Measurements from ENCODE around the gene MYO5C.
"Not testable (repeated sequence)": the region's sequence is repeated elsewhere in the genome, so short reads cannot be mapped to it uniquely, and the experiment has no call there.

Gene MYO5C

DNA sequence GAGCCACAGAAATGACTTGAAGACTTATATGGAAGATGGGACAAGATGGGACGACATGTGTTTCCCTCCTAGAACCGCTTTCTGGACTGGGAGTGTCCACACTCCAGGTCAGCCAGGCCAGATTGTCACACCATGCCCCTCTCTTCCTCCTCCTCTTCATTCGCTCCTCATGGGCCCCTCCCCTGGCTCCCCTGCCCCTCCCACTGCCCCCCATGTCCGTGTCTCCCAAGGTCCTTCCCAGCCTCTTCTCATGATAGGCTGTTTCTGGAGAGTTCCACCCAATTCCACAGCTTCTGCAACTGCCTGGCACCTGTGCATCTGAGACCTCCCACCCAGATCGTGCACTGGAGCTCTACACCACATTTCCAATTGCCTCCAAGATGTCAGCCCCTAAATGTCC, 6.6 kb downstream of the MYO5C start:
- Histone ChIP-seq H3K4me1 (ENCODE audit: control insufficient read depth in 1 of 2, insufficient read depth in 1 of 2, low read depth in 1 of 2, low read length in 1 of 2) (peaks cover 0 to 6% of the 10 kb centered on the region in 2 experiments), H3K36me3 (no peaks in the 10 kb centered on the region), H3K4me3 (ENCODE audit: low read depth in 1 of 2, low read length in 1 of 2) (no peak overlapping the region), H3K9me3 (no peaks in the 10 kb centered on the region), H3K27ac (no peak overlapping the region), H3K27me3 (peaks cover 24% of the 10 kb centered on the region)
- TF ChIP-seq, protein P1, sequence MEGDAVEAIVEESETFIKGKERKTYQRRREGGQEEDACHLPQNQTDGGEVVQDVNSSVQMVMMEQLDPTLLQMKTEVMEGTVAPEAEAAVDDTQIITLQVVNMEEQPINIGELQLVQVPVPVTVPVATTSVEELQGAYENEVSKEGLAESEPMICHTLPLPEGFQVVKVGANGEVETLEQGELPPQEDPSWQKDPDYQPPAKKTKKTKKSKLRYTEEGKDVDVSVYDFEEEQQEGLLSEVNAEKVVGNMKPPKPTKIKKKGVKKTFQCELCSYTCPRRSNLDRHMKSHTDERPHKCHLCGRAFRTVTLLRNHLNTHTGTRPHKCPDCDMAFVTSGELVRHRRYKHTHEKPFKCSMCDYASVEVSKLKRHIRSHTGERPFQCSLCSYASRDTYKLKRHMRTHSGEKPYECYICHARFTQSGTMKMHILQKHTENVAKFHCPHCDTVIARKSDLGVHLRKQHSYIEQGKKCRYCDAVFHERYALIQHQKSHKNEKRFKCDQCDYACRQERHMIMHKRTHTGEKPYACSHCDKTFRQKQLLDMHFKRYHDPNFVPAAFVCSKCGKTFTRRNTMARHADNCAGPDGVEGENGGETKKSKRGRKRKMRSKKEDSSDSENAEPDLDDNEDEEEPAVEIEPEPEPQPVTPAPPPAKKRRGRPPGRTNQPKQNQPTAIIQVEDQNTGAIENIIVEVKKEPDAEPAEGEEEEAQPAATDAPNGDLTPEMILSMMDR (IDR thresholded peaks at IDR 0.05) = no peak

DNA sequence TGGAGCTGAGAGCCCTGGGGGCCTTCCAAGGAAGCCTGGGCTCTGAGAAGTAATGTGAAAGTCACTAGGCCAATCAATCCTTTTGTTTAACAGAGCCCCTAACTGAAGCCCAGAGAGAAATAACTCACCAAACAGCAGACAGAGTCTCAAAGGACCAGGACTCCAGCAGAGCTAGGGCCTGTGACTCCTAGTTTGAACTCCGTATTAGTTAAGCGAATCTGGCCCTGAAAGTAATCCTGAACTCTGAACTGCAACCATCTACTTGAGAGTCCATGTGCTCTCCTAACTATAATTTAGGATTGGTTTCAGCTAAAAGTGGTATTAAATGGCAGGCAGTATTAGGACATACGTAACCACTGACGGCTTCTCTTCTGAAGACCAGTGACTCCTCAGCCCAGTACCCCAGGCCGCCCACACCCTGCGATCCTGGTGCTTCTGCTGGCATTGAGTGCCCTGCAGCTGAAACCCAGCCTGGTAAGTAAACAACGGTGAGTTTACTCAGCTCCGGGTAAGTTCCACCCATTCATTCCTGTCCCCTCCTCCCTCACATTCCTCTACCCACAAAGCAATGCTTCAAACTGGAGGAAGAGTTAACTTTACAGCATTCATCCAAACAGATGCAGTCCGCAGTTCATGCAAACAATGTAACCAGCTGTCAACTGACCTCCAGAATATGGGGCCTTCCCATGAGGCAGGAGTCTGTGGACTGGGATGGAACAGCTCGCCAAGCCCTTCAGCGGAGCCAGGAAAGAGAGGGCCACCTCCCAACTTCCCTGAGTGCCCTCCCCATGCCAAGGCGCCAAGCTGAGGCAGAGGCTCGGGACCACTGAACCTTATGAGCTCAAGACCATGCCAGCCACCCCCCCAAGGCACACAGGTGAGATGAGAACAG, 7.3 kb downstream of the MYO5C start:
- peaks cover 17% of the 10 kb centered on the region for H3K27me3 ChIP-seq
- TF ChIP-seq, protein P1 (IDR thresholded peaks at IDR 0.05) = no peak
- H3K27ac ChIP-seq = no peak overlapping the region
- H3K4me1 ChIP-seq (ENCODE audit: control insufficient read depth in 1 of 2, insufficient read depth in 1 of 2, low read depth in 1 of 2, low read length in 1 of 2) = peaks cover 0 to under 1% of the 10 kb centered on the region in 2 experiments
- no peaks in the 10 kb centered on the region for H3K36me3 ChIP-seq
- no peak overlapping the region for H3K4me3 ChIP-seq (ENCODE audit: low read depth in 1 of 2, low read length in 1 of 2)
- no peaks in the 10 kb centered on the region for H3K9me3 ChIP-seq

DNA sequence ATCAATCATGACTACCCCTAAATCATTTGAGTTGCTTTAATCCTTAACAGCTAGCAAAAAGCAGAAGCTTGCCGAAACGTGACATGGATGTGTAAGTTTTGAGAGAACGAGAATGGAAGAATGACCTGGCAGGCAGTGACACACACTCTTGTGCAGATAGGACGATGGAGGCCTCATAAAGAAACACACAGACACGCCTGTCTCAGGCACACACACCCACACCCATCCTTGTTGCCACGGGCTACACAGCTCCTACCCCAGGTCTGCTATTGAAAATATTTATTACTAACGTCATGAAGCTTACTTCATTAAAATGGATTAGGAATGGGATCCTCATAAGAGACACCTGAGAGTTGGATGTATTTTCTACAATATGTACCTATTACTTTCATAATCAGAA, 8.5 kb downstream of the MYO5C start:
- TF ChIP-seq, protein P1 (IDR thresholded peaks at IDR 0.05) = no peak
- H3K9me3 ChIP-seq = no peaks in the 10 kb centered on the region
- no peak overlapping the region for H3K27ac ChIP-seq
- H3K4me1 ChIP-seq (ENCODE audit: control insufficient read depth in 1 of 2, insufficient read depth in 1 of 2, low read depth in 1 of 2, low read length in 1 of 2) = no peaks in the 10 kb centered on the region
- H3K4me3 ChIP-seq (ENCODE audit: low read depth in 1 of 2, low read length in 1 of 2) = no peak overlapping the region
- no peaks in the 10 kb centered on the region for H3K36me3 ChIP-seq
- H3K27me3 ChIP-seq = peaks cover 6% of the 10 kb centered on the region

DNA sequence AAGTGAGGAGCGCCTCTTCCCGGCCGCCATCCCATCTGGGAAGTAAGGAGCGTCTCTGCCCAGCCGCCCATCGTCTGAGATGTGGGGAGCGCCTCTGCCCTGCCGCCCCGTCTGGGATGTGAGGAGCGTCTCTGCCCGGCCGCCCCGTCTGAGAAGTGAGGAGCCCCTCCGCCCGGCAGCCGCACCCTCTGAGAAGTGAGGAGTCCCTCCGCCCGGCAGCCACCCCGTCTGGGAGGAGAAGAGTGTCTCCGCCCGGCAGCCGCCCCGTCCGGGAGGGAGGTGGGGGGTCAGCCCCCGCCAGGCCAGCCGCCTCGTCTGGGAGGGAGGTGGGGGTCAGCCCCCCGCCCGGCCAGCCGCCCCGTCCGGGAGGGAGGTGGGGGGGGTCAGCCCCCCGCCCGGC, 9.7 kb downstream of the MYO5C start:
- H3K27me3 ChIP-seq; H3K4me3 ChIP-seq (ENCODE audit: low read depth in 1 of 2, low read length in 1 of 2); H3K36me3 ChIP-seq; H3K4me1 ChIP-seq (ENCODE audit: control insufficient read depth in 1 of 2, insufficient read depth in 1 of 2, low read depth in 1 of 2, low read length in 1 of 2); H3K27ac ChIP-seq; H3K9me3 ChIP-seq: not testable (repeated sequence)

DNA sequence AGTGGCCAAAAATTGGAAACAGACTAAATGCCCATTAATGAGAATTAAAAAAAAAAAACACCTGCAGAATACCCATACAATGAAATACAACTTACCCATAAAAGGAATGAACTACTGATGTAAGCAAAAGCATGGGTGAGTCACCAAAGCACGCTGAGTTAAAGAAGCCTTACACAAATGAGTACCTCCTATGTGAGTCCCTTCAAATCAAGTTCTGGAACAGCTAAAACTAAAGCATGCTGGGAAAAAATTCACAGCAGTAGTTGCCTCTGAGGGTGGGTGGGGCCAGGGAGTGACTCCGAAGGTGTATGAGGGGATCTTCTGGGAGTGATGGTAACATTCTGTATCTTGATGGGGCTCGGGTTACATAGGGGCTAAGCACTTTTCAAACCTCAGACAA, 11.4 kb downstream of the MYO5C start:
- TF ChIP-seq, protein P1 (IDR thresholded peaks at IDR 0.05) = no peak
- no peaks in the 10 kb centered on the region for H3K36me3 ChIP-seq
- H3K27me3 ChIP-seq = no peaks in the 10 kb centered on the region
- H3K27ac ChIP-seq = no peak overlapping the region
- H3K4me3 ChIP-seq (ENCODE audit: low read depth in 1 of 2, low read length in 1 of 2) = no peak overlapping the region
- no peaks in the 10 kb centered on the region for H3K4me1 ChIP-seq (ENCODE audit: control insufficient read depth in 1 of 2, insufficient read depth in 1 of 2, low read depth in 1 of 2, low read length in 1 of 2)
- no peaks in the 10 kb centered on the region for H3K9me3 ChIP-seq

DNA sequence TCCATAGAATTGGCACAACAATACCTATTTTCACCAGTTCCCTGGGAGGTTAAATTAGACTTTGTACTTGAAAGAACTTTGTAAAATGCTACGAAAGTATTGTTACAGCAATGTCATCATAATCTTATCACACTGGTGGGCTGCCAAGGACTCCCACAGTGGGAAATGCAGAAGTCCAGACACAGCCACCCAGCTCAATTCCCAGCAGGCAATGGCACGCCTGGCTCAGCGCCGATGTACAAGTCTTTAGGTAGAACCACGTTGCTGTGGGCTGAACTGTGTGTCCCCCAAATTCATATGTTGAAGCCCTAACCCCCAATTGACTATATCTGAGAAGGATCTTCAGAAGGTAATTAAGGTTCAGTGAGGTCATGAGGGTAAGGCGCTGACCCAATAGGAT, 12.3 kb downstream of the MYO5C start:
- TF ChIP-seq, protein P1 (IDR thresholded peaks at IDR 0.05) = no peak
- no peak overlapping the region for H3K4me3 ChIP-seq (ENCODE audit: low read depth in 1 of 2, low read length in 1 of 2)
- H3K27me3 ChIP-seq = no peaks in the 10 kb centered on the region
- no peaks in the 10 kb centered on the region for H3K4me1 ChIP-seq (ENCODE audit: control insufficient read depth in 1 of 2, insufficient read depth in 1 of 2, low read depth in 1 of 2, low read length in 1 of 2)
- H3K27ac ChIP-seq = no peak overlapping the region
- no peaks in the 10 kb centered on the region for H3K36me3 ChIP-seq
- no peaks in the 10 kb centered on the region for H3K9me3 ChIP-seq
